Measurements from ENCODE around the gene TGFB2. TPM values are rescaled to one million over a fixed set of nuclear protein-coding genes. Genes with fewer than 3 reads are reported as not detected.

The TGFB2 gene
- total RNA-seq, 2 experiments from 2014 or later = 0.11 TPM

DNA sequence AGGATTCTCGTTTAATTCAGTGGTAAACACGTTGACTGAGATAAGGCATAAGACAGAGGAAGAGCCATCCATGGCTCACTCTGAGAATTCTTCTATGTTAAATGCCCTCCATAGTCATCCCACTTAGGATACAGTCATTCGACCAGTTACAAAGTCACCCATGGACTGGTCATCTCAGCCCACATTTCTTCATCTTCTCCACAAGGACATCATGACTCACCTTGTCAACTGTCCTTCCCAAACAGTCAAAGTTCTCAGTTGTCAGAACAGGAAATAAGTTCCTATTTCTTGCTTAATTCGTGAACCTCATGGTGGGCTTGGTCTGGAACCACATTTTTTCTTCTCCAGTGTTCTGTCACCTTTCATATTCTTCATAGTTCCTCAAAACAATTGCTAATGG lies 133.2 kb downstream of the TGFB2 start:
- DNase-seq = peak in 1 of 14 experiments; percentile 19
- Histone ChIP-seq H3K9me3 (ENCODE audit: control insufficient read depth in 1 of 2, insufficient read depth in 1 of 2, low read length in 2 of 2) (no peaks in the 10 kb centered on the region), H3K27ac (ENCODE audit: low read depth in 1 of 2, low read length in 2 of 2) (no peak overlapping the region), H3K4me1 (ENCODE audit: insufficient read depth, low read length) (no peaks in the 10 kb centered on the region), H3K36me3 (ENCODE audit: insufficient read depth, low read length) (no peaks in the 10 kb centered on the region), H3K27me3 (ENCODE audit: control insufficient read depth in 1 of 2, insufficient read depth in 2 of 2, low read length in 2 of 2) (no peaks in the 10 kb centered on the region), H3K4me3 (ENCODE audit: low read length) (no peak overlapping the region)
- CTCF ChIA-PET = no interaction called here
- peaks cover 8% of the 10 kb centered on the region for H3K27me3 Mint-ChIP-seq
- H3K27ac Mint-ChIP-seq = no peak overlapping the region
- H3K36me3 Mint-ChIP-seq (ENCODE audit: low read depth) = no peaks in the 10 kb centered on the region
- TF ChIP-seq, protein P1, sequence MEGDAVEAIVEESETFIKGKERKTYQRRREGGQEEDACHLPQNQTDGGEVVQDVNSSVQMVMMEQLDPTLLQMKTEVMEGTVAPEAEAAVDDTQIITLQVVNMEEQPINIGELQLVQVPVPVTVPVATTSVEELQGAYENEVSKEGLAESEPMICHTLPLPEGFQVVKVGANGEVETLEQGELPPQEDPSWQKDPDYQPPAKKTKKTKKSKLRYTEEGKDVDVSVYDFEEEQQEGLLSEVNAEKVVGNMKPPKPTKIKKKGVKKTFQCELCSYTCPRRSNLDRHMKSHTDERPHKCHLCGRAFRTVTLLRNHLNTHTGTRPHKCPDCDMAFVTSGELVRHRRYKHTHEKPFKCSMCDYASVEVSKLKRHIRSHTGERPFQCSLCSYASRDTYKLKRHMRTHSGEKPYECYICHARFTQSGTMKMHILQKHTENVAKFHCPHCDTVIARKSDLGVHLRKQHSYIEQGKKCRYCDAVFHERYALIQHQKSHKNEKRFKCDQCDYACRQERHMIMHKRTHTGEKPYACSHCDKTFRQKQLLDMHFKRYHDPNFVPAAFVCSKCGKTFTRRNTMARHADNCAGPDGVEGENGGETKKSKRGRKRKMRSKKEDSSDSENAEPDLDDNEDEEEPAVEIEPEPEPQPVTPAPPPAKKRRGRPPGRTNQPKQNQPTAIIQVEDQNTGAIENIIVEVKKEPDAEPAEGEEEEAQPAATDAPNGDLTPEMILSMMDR (IDR thresholded peaks at IDR 0.05) = no peak
- H3K4me1 Mint-ChIP-seq (ENCODE audit: low read depth) = peaks cover 10% of the 10 kb centered on the region
- POLR2A ChIA-PET = no interaction called here
- intact Hi-C loops (cut with DNase I, micrococcal nuclease) = no loop called here
- H3K4me3 Mint-ChIP-seq = no peak overlapping the region
- H3K9me3 Mint-ChIP-seq = no peaks in the 10 kb centered on the region
- no peak for ATAC-seq (ENCODE audit: poor library complexity)

DNA sequence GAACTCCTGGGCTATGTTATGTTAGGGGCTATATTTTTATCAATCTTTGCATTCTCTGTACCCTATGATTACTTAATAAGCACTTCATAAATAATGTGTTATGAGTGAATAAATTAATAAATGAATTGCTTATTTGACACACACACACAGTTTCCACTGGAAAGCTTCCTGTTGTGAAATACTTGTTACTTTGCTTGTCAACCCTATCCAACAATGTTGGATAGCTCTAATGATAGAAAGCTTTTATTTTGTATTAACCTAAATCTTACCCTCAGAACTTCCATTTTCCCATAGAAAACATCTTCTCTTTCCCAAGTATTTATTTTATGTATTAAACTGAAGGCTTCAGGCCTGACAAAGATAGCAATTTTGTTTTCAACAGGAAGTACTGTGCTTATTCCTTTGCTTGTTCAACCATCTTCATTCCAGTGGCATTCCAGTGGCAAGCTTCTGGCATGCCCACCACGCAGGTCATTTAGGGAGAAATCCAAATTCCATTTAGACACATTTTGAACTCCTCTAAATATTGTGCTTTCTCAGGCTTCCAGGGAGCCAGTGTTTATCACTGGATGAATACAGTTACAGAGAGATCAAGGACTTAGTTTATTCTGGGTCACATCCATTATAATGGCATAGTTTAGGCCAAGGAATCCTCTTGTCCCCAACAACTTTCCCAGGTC lies 134.4 kb downstream of the TGFB2 start:
- no peak for DNase-seq
- Histone ChIP-seq H3K27me3 (ENCODE audit: control insufficient read depth in 1 of 2, insufficient read depth in 2 of 2, low read length in 2 of 2) (no peaks in the 10 kb centered on the region), H3K9me3 (ENCODE audit: control insufficient read depth in 1 of 2, insufficient read depth in 1 of 2, low read length in 2 of 2) (no peaks in the 10 kb centered on the region), H3K36me3 (ENCODE audit: insufficient read depth, low read length) (no peaks in the 10 kb centered on the region), H3K4me3 (ENCODE audit: low read length) (no peak overlapping the region), H3K27ac (ENCODE audit: low read depth in 1 of 2, low read length in 2 of 2) (no peak overlapping the region), H3K4me1 (ENCODE audit: insufficient read depth, low read length) (no peaks in the 10 kb centered on the region)
- Mint-ChIP-seq H3K4me1 (ENCODE audit: low read depth) (no peaks in the 10 kb centered on the region), H3K27ac (no peak overlapping the region), H3K27me3 (peaks cover 8% of the 10 kb centered on the region), H3K9me3 (no peaks in the 10 kb centered on the region), H3K36me3 (ENCODE audit: low read depth) (no peaks in the 10 kb centered on the region), H3K4me3 (no peak overlapping the region)
- ATAC-seq (ENCODE audit: poor library complexity) = no peak
- TF ChIP-seq, protein P1 (IDR thresholded peaks at IDR 0.05) = no peak
- ChIA-PET POLR2A (no interaction called here), CTCF (no interaction called here)
- intact Hi-C loops (cut with DNase I, micrococcal nuclease) = no loop called here

DNA sequence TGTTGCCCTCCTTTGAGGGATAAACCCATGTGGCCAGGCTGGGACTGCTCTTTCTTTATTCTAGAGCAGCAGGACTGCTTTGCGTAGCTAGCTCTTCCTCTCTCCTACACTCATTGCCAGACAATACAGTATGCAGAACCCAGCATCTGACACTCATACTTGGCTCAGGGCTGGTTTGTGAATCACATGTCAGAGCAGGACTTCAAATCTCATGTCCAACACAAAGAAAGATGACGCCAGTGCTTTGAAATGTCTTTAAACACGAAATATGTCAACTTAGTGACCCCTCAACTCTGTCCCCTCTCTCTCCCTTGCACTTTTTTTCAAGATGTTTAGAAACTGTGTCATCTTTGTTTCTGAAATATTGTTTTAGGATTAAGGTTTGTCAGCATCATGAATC lies 135.0 kb downstream of the TGFB2 start:
- Histone ChIP-seq H3K4me1 (ENCODE audit: insufficient read depth, low read length) (no peaks in the 10 kb centered on the region), H3K36me3 (ENCODE audit: insufficient read depth, low read length) (no peaks in the 10 kb centered on the region), H3K27me3 (ENCODE audit: control insufficient read depth in 1 of 2, insufficient read depth in 2 of 2, low read length in 2 of 2) (no peaks in the 10 kb centered on the region), H3K27ac (ENCODE audit: low read depth in 1 of 2, low read length in 2 of 2) (no peak overlapping the region), H3K9me3 (ENCODE audit: control insufficient read depth in 1 of 2, insufficient read depth in 1 of 2, low read length in 2 of 2) (no peaks in the 10 kb centered on the region), H3K4me3 (ENCODE audit: low read length) (no peak overlapping the region)
- CTCF ChIA-PET = no interaction called here
- Mint-ChIP-seq H3K27ac (no peak overlapping the region), H3K36me3 (ENCODE audit: low read depth) (no peaks in the 10 kb centered on the region), H3K27me3 (peaks cover 8% of the 10 kb centered on the region), H3K4me1 (ENCODE audit: low read depth) (no peaks in the 10 kb centered on the region), H3K9me3 (no peaks in the 10 kb centered on the region), H3K4me3 (no peak overlapping the region)
- TF ChIP-seq, protein P1 (IDR thresholded peaks at IDR 0.05) = no peak
- intact Hi-C loops (cut with DNase I, micrococcal nuclease) = no loop called here
- POLR2A ChIA-PET = no interaction called here
- DNase-seq (no peak), ATAC-seq (ENCODE audit: poor library complexity) (no peak)

Measured in CD4-positive, alpha-beta T cell (primary cell).